Activated T-cell treated with anti-CD3 and anti-CD28 coated beads, Interleukin-2, amount 50 U/mL, for 48 hours (primary cell): ENCODE data around the gene CDC42EP5.
"Not testable (repeated sequence)": the region's sequence is repeated elsewhere in the genome, so short reads cannot be mapped to it uniquely, and the experiment has no call there.

Source experiments
- DNase-seq, 2 experiments: peaks; one replicate each; pipeline ENCODE4 v3.0.0-alpha.2; 2020

CDC42EP5 gene

GRCh38 chr19:54473071-54473891 lies at the start of gene CDC42EP5:
TSS of gene CDC42EP5 (minus strand) at chr19:54473296. CDS start at chr19:54465547, 7,749 bp downstream.
- DNase-seq, result no peak

GRCh38 chr19:54521860-54522513 lies 48.9 kb upstream of the CDC42EP5 start:
- DNase-seq, result no peak

GRCh38 chr19:54521022-54521859 lies 48.1 kb upstream of the CDC42EP5 start:
- peak; percentile 41 to 43 for DNase-seq

- peak; percentile 34 to 42 for DNase-seq
Measured at GRCh38 chr19:54518844-54519243, 45.7 kb upstream of the CDC42EP5 start.

GRCh38 chr19:54517483-54517882 lies 44.4 kb upstream of the CDC42EP5 start:
- peak; percentile 69 to 70 for DNase-seq

GRCh38 chr19:54515156-54515555 lies 42.1 kb upstream of the CDC42EP5 start:
- DNase-seq, result no peak

- not testable (repeated sequence) for DNase-seq
Measured at GRCh38 chr19:54509200-54509940, 36.3 kb upstream of the CDC42EP5 start.

GRCh38 chr19:54508487-54508886 lies 35.4 kb upstream of the CDC42EP5 start:
- DNase-seq, result not testable (repeated sequence)

GRCh38 chr19:54507824-54508223 lies 34.7 kb upstream of the CDC42EP5 start:
- no peak for DNase-seq

GRCh38 chr19:54507038-54507717 lies 34.1 kb upstream of the CDC42EP5 start:
- not testable (repeated sequence) for DNase-seq

GRCh38 chr19:54506079-54506478 lies 33.0 kb upstream of the CDC42EP5 start:
- no peak for DNase-seq

GRCh38 chr19:54505542-54505941 lies 32.4 kb upstream of the CDC42EP5 start:
- DNase-seq, result not testable (repeated sequence)

- peak in 1 of 2 experiments; percentile 27 for DNase-seq
Measured at GRCh38 chr19:54502518-54503048, 29.5 kb upstream of the CDC42EP5 start, which contains the start of gene LAIR2. TSS of gene LAIR2 (plus strand) at chr19:54502831. CDS start at chr19:54502919, 88 bp downstream.

GRCh38 chr19:54498451-54498772 lies 25.3 kb upstream of the CDC42EP5 start:
- DNase-seq, result not testable (repeated sequence)

GRCh38 chr19:54497747-54498450 lies 24.8 kb upstream of the CDC42EP5 start:
- DNase-seq, result peak in 1 of 2 experiments; percentile 32

GRCh38 chr19:54495284-54495683 lies 22.2 kb upstream of the CDC42EP5 start:
- DNase-seq, result not testable (repeated sequence)

- no peak for DNase-seq
Measured at GRCh38 chr19:54493967-54494585, 21.0 kb upstream of the CDC42EP5 start.

- not testable (repeated sequence) for DNase-seq
Measured at GRCh38 chr19:54493056-54493455, 20.0 kb upstream of the CDC42EP5 start.

- DNase-seq, result no peak
Measured at GRCh38 chr19:54492568-54492967, 19.5 kb upstream of the CDC42EP5 start.

- no peak for DNase-seq
Measured at GRCh38 chr19:54489766-54490165, 16.7 kb upstream of the CDC42EP5 start.
